HG03135 (cell line): ENCODE data around the gene NHLH1.

Experiments
- ATAC-seq: cut with Tn5 transposase; IDR thresholded peaks from one replicate; pipeline ENCODE4 v1.9.1; 2021; ENCODE audit warnings: mild to moderate bottlenecking, moderate library complexity; ENCODE audit not compliant: unreplicated experiment

The NHLH1 gene

GRCh38 chr1:160409486-160409885 is 42.6 kb downstream of the NHLH1 start:
- ATAC-seq: no peak

DNA sequence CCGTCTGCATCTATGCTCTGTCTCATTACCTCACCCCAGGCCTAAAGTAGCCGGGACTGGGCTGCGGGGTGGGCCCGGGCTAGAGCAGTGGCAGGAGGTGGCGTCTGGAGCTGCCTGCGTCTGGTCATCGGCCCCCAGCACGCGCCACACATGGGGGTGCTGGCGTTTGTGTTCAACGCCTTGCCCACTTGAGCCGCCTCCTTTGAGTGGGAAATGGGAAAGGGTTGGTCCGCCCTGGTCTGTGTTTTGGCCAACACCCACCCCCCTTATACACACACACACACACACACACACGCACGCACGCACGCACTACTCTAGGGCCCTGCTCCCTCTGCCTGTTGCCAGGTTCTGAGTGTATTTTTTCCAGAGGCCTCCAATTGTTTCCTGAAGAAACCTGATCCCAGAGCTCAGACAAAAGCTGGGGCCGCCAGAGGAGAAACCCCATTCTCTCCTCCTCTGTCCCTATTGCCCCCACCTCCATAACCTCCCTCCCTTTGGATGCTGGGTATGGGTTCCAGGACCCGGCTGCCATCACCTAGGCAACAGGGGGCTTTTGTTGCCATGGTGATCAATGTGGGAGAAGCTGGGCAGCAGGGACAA is 43.6 kb downstream of the NHLH1 start:
- no peak for ATAC-seq

DNA sequence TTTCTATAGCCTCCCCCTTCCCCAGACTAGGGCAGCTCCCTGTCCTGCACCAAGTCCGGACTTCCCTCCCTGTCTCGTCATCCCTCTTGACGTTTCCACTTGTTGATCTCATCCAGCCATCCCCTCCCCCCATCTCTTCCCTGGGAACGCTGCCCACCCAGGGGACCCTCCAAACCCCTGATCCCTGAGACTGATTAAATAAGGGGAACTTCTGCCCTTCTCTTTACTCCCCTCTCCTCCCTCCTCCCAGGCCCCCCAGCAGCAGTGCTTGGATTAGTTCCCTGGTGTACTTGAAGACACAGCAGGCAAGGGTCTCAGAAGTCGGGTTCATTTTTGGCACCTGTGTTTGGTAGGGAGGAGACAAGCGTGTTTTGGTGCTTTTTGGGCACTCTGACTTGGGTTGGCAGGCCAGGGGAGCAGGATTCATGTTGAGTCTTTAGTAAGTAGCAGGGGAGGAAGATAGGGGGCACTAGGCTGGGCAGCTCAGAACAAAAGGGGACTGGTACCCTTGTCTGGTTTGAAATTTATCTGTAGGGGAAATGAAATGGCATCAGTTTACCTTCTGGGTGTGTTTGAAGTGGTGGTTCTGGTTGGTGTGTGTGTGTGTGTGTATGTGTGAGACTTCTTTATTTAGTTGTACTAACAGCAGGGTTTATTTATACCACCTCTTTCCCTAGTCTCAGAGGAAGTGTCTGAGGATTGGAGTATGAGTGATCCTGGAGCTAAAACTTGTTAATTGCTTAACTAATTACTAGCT is 44.6 kb downstream of the NHLH1 start:
- ATAC-seq: no peak

DNA sequence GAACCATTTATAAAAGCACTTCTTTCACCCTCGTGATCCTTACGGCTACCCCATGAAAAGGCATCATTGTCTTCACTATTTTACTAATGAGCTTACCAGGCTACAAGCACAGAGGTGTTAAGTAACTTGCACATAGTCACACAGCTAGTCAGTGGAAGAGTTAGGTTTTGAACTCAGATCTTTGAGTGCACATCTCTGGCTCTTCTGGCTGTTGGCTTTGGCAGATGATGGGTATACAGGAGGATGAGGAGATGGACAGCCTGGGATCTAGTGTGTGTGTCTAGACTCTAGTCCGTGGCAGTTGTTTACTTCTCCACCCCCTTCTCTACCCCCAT is 45.1 kb downstream of the NHLH1 start:
- no peak for ATAC-seq

DNA sequence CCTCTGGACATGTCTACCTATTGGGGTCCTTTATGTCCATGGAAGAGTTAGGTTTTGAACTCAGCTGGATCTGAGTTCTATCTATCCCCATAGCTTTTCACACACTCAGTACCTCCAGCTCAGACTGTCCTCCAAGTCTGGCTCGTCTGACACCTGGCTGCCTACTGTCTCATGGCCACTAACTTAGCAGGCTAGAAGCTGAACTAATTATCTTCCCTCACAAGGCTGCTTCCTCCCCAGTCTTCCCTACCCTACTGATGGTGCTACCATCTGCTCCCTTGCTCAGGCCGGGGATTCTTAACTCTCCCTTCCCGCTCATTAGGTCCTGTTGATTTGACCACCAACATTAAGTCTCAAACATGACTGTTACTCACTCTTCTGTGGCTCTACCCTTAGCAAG is 46.8 kb downstream of the NHLH1 start:
- ATAC-seq: no peak

- no peak for ATAC-seq
Measured at GRCh38 chr1:160414881-160415280, 48.0 kb downstream of the NHLH1 start.

DNA sequence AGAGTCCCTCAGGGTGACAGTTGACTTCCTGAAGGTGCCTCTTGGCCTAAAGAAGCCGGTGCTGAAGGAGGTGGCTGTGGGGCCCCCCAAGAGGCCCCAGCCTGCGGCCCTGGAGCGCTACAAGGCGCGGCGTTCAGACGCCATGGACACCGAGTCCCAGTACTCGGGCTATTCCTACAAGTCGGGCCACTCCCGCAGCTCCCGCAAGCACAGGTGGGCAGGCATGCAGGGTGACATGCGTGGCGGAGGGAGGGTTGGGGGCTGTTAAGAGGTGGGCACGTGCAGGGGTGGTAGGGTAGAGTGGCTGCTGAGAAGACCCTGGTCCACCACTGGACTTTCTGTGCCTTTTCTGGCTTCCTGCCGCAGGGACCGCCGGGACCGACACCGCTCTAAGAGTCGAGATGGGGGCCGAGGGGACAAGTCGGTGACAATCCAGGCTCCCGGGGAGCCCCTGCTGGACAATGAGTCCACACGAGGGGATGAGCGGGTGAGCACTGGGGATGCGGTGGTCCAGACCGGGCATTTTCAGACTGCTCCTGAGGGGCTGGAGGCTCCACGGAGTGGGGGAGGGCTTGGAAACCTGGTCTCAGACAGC is 48.9 kb downstream of the NHLH1 start:
- no peak for ATAC-seq

GRCh38 chr1:160416369-160416768 is 49.5 kb downstream of the NHLH1 start:
- no peak for ATAC-seq

DNA sequence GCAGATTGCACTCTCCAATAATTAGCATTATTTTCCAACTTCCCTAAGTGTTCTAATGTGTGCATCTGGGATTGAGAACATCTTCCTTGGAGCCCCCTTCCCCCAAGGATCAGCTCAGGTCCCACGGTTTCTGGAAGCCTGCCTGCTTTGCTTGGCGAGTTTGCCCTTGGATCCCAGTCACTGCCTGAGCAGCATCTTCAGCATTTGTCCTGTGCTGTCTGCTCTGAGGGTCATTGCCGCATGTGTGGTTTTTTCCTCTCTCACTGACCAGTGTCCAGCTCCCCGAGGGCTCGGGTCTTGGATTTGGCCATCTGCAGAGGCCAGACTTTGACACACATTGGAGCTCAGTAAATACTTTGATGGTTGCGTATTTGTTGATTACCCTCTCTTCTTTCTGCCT is 51.6 kb downstream of the NHLH1 start:
- no peak for ATAC-seq

DNA sequence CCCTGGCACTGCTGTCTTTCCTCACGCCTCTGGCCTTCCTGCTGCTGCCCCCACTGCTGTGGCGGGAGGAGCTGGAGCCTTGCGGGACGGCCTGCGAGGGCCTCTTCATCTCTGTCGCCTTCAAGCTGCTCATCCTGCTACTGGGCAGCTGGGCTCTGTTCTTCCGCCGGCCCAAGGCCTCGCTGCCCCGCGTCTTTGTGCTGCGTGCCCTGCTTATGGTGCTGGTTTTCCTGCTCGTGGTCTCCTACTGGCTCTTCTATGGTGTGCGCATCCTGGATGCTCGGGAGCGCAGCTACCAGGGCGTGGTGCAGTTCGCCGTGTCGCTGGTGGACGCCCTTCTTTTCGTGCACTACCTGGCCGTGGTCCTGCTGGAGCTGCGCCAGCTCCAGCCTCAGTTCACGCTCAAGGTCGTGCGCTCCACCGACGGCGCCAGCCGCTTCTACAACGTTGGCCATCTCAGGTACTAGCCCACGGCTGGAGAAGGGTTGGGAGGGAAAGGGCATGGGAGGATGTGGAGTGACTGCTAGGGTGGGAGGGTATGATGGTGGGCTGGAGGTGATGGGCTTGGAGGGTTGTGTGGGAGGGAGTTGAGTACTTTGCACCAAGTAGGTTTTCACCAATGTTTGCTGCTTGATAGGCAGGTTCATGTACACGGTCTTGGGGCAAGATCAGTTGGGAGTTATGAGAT is 52.4 kb downstream of the NHLH1 start:
- ATAC-seq: no peak

- no peak for ATAC-seq
Measured at GRCh38 chr1:160419838-160420169, 52.9 kb downstream of the NHLH1 start.

GRCh38 chr1:160420881-160421842 is 54.3 kb downstream of the NHLH1 start:
- ATAC-seq: no peak

DNA sequence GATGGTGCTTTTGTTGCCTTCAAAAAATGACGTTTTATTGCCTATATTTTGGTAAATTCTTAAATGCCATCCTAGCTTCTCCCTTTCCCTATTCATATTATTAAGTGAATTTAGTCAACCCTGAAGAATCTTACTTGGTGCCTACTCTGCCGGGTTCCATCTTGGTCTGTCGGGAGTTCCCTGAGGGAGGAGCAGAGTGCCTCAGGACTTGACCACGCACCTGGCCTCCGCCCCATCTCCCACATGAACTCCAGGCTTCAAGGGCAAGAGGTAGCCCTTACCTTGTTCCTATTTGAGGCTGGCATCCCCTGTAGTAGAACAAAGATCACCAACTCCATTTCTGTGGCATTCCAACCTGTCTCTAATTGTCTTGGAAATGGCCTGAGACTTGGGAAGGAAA is 55.0 kb downstream of the NHLH1 start:
- ATAC-seq: no peak
